AML-193 (cell line): ENCODE results near the gene FSTL4.
A peak's percentile ranks its signal among the peaks of the same experiment; 100 is the strongest.

Experiments used
- DNase-seq, 2 experiments: peaks; one replicate each; lab custom pipeline; 2025; lab: John Stamatoyannopoulos, UW

The FSTL4 gene

DNA sequence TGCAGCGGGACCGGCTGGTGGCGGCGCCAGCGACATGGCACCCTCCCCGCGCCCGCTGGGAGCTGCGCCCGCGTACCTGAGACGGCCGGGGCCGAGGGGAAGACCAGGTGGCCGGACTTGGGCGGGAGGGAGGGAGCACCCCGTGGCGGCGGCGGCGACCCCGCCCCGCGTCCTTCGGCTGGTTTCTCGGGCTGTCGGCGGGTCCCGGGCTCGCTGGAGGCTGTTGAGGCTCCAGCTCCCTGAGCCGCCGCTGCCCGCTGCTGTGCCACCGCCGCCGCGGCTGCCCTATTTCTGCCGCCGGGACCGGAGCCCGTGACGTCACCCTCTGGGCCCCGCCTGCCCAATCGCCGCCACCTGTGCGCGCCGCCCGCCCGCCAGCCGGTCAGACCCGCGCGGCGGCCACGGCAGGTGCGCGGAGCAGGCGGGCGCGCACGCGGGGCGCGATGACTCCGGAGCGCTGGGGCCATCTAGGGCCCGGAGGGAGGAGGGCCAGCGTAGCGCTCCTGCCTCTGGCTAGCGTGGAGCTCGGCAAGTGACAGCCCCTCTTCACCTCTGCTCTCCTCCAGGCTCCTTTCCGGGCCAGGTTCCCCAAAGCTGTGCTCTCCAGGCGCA is at the start of gene FSTL4:
FSTL4 (minus strand) TSS at position 293 of the 612 bp plus-strand sequence.
- DNase-seq: no peak

DNA sequence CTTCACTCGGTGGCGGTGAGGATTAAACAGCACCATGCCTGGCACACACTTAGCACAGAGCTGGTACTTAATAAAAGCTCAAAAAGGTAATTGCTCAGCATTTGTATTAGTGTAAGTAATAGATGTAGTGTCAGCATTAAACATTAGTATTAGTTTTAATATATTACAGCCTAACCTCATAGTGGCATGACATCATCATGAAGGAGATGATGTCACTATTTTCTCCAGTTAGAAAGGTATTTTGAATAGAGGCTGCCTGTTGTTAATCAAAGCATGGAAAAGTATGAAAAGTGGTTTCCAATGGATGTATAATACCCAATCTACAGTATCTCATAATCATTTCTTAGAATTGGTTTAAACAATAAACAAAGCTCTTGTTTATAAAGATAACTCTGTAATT is 49.0 kb upstream of the FSTL4 start:
- no peak for DNase-seq

DNA sequence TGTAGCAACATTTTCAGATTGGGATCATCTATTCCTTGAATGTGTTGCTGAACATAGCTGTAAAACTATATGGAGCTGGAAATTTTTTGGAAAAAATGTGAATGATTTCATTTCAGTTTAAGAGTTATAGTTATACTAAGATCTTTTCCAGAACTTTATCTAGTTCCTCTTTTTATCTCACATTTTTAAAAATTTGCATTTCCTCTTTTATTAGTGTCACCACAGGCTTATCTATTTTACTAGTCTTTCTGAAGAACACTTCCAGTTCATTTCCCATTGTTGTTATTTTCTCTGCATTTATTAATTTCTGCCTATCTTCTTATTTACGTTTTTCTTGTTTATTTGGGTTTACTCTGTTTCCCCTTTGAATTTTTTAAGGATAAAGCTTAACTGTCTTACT is 46.0 kb upstream of the FSTL4 start:
- DNase-seq: peak in 1 of 2 experiments; percentile 6

DNA sequence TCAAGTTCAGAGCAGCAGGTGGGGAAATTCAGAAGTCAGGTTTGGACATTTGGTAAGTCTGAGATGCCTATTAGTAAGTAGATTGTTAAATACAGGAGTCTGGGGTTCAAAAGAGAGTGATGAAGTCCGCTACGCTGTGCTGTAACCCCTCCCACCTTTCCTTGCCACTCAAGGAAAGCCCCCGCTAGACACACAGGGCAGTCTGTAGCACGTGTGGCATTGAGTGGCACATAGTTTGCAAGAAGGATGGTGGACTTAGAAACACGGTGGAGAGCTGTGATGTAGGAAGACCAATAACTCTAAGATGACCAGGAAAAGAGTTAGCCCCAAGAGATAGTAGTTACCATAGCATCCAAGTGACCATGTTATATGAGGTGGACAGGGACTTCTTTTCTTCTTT is 44.7 kb upstream of the FSTL4 start:
- DNase-seq: no peak

DNA sequence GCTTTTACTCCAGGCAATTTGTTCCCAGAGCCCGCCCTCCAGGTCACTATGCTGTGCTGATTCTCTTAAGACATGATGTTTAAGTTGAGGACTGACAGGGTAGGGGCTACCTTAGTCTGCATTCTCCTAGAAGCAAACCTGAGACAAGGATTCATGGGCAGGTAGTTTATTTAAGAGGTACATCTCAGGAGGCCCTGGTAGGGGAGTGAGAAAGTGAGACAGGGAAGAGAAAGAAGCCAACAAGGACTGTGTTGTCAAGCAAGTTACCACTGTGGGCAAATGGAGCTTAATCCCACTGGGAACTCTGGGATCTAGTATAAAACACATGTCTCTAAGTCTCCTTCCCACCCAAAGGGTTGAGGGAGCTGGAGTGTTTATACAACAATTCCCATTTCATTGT is 43.6 kb upstream of the FSTL4 start:
- no peak for DNase-seq

DNA sequence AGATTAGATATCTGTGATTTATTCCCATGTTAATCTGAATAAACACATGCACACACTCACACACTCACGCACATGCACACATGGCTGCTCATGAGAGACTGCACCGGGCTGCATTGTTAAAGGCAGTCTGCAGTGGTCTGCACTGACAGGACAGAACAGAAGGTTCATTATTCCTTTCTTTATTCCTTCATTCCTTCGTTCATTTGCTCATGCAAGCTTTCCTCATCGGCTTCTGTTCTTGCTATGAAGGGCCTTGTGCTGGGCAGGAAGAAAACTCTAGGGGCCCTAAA is 41.4 kb upstream of the FSTL4 start:
- DNase-seq: no peak

DNA sequence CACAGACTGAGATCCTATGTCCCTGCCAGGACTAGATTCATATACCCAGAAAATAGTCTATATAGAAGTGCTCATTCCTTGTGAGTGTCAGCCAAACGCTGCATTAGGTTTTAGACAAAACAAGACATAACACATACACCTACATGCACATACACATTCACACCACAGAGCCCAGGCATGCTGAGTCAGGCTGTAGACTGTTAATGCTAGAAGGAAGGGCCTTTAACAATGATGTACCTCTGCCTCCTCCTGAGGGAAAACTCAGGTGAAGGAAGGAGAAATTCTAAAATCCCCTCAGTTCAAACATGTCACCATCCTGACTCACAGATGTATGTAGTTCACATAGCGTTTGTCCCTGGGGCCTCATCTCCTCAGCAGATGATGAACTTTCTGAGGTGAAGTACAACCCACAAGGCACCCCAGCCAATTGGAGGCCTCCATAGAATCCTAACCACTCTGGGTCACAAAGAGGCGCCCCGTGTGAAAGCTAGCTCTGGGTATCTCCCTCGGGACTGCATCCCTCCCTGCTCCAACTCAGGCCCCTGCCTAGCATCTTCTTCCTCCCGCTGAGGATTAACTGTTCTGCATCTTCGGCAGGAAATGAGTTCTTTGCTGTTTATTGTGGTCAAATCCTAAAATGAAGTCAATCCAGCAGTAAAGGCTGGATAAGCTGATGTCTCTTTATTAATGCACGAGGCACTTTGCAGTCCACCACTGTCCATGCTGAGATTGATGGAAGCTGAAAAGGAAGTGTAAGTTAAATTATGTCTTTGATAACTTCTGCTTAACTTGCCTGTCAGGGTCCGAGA is 40.8 kb upstream of the FSTL4 start:
- DNase-seq: no peak

DNA sequence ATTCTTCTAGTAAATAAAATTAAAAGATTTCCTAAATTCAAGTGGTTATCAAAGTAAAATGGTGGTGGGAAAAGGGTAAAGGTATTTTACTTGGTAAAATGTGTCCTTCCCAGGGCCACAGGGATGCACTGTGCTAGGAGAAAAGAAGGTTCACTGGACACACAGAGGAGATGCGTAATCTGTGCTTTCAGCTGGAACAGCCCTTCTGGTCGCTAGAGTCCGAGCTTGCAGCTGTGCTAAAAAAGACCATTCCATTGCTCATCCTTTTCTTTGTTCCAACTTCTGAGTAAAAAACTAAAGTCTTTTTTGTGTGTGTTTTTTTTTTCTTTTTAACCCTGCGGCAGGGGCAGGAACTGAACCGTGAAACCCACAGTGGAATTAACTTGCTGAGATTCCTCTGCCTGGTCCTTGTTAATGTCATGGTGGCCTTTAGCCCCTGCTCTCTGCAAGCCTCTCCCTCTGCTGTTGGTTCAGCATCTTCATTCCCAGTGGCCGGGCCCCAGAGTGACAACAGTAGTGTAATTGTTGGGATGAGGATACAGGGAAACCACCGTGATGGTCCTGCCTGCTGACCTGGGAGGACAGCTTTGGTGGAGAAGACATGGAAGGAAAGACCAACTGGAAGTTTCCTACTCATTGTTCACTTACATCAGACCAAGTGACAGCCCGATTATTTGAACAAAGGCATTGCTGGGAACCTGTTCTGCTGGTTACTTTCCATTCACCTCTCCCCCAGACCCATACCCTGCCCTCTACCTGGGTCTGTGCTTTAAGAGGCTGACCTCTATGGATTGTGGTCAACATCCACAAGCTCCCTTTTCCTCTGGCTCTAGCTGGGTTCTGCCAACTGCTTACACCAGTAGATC is 31.9 kb upstream of the FSTL4 start:
- DNase-seq: no peak

DNA sequence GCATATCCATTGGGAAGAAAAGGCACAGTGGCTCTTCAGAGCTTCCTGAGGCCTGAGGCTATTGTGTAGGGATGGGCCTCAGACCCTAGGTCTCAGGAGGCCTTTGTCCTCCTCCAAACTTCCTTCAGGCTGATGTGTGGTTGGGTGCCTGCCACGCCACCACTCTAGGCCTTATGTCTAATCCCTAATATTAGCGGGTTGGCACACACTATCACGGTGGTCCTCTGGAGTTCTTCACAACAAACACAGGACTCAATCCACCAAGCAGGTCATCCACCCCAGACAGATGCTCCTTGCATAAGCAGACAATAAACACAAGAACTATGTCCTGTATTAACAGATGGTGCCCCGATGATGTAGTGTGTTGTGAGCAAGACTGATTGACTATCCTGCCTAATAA is 31.0 kb upstream of the FSTL4 start:
- no peak for DNase-seq

DNA sequence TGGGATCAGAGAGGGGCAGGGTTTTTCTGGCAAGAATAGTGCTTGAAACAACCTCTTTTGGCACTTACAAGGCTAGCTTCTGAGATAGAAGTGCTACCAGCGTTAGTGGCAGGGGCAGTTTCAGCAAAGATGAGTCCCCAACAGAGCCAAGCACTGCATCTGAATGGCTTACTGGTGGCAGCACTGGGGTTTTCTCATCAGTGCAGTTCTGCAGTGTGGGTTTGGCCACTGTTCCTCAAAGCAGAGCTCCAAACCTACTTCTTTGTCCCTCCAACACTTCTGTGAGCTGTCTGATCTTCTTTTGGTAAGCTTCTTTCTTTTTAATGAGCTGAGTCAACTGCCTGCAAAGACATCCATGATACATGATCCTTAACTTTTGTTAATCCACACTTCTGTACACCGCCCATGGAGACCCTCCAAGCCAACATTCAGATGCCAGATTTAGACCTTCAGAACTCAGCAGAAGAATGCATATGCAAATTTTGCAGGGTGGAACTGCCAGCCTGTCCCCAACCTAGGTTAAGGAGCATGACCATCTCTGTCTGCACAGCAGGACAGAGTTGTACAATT is 29.9 kb upstream of the FSTL4 start:
- DNase-seq: no peak

DNA sequence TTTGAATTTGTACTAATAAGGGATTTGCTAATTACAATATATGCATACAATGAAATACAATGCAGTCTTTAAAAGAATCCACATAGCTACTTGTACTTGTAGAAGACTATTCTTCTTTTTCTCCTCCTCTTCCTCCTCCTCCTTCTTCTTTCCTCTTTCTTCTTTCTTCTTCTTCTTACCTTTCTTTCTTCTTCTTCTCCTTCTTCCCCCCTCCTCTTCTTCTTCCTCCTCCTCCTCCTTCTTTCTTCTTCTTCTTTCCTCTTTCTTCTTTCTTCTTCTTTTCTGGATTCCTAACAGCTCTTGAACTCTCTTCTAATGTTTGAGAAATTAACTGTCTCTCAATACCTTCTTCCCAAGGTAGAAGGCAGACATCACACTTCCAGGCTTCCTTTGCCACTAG is 29.3 kb upstream of the FSTL4 start:
- DNase-seq: no peak

DNA sequence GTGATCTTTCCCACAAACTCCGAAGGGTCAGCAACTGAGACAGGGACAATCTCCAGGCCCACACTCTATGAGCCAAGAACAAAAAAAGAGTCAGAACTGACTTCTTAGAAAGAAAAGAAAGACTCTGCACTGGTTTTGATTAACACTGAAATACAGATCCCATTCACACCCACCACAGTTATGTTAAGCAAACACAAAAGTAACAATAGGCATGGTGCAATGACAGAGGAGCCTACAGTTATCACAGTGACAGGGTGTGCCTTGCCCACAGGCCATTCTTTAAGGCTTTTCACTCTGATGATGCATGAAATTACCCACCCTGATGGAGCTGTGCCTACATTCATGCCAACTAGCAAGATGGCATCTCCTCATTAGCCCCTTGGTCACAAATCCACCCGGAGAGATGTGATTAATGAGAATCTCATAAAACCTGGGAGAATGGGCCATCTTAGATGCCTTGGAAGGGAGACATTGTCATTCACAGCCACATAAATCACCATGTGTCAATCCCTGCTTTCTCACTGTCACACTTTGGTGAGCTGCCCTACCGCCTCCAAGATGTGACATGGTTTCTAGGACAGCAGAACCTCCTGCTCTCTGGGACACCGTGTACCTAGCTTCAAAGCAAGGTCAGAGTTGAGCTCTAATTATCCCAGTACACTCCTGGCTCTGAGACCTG is 27.6 kb upstream of the FSTL4 start:
- no peak for DNase-seq

DNA sequence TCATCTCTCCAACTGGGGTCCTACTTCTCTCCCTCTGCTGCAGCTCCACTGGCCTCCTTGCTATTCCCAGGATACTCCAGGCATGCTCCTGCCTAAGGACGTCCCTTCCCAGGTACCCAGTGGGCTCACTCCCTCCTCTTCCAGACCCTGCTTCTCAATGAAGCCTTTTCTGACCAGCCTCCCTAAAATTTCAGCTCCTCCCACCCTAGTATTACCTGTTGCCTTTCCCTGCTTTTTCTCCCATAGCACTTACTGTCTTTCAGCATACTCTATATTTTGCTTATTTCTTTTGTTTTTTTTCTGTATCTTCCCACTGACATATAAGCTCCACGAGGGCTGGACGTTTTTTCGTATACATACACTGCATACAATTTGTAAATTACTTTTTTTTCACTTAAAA is 26.1 kb upstream of the FSTL4 start:
- no peak for DNase-seq

DNA sequence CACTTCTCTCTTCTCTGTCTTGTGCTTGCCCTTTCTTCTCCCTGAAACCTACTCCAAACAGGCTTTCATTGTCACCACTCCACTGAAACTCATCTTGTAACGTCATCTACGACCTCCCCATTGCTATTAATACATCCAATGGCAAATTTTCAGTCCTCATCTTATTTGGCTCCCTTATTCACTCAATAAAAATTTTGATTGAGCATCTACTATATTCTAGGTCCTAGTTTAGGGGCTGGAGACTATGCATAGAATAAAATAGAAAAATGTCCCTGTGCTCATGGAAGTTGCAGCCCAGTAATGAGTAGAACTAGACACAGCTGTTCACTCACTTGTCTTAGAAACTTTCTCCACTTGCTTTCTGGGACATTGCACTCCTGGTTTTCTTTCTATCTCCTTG is 24.9 kb upstream of the FSTL4 start:
- no peak for DNase-seq

DNA sequence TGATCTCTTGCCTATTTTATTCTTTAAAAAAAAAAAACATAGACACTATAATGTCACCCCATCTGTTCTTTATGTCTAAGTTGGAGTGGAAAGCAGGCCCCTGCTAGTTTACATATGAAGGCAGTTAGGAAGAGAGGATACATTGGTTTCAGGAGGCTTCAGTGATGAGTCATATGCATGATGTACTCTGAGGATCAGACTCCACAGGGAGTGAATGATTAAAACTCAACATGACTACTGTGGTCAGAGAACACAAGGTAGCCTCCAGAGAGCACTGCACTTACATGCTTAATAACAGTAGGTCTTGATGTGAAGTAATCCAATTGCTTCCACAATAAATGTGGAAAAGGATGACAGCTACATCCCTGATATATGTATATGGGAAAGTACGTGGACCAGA is 22.7 kb upstream of the FSTL4 start:
- DNase-seq: no peak

DNA sequence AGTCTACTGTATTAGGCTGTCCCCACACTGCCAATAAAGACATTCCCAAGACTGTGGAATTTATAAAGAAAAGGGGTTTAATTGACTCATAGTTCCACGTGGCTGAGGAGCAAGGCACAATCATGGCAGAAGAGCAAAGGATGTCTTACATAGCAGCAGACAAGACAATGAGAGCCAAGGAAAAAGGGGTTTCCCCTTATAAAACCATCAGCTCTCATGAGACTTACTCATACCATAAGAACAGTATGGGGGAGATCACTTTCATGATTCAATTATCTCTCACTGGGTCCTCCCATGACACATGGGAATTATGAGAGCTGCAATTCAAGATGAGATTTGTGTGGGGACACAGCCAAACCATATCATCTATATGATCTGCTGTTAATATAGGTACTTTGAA is 14.8 kb upstream of the FSTL4 start:
- no peak for DNase-seq

DNA sequence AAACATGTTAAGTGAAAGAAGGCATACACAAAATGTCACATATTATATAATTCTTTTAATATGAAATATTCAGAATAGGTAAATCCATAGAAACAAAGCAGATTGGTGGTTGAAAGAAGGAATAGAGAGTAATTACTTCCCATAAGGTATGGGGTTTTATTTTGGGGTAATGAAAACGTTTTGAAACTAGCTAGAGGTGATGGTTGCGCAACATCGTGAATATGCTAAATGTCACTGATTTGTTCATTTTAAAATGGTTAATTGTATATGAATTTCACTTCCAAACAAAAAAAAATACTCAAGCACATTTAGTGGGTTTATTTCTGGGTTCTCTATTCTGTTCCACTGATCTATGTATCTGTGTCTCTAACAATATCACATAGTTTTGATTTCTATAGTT is 12.0 kb upstream of the FSTL4 start:
- DNase-seq: no peak

DNA sequence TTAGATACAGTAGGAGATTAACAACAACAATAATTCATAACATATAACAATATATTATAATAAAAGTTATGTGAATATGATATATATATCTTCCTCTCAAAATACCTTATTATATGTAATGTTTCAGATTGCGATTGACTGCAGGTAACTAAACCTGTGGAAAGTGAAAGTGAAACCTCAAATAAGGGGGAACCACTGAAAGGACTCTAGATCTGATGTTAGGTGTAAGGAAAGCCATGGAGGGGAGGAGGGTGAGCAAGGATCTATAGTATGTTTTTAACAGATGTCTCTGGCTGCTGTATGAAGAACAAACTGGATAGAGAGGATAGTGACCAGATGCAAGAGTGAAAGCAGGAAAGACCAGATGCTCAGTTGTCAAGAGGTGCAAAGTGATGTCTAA is 5.8 kb upstream of the FSTL4 start:
- no peak for DNase-seq

DNA sequence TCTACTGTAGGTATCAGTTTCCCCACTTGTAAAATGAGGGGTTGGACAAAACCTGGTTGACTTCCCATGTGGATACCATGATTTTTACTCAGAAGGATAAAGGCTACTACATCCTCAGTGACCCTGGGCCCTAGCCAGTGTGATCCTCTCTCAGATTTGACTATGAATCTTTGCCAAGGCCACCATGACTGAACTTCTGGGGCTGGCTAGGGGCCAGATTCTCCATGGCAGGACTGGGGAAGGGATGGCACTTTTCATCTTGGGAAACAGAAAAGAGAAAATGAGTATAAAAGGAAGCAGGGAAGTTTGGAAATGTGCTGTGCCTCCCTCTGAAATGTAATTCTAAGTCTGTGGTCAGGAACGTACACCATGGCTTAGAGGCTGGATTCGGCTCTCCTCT is 1.4 kb upstream of the FSTL4 start:
- DNase-seq: no peak

DNA sequence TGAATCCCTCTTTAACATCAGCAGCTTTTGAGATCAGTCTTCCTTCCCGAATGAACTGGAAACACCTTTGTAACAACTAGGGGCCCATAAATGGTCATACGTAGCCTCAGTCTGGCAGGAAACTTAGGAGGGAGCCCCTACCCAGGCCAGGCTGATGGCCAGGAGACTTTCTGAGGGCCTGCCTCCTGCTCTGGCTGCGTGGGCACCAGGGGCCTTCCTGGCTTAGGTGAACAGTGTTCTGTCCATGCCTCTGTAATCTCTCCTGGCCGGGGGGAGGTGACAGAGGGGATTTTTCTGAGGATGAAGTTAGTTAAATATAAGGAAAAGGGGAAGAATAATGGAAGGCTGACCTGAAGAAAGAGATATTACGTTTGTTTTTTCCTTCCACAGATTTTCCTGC is 843 bp upstream of the FSTL4 start:
- DNase-seq: no peak

DNA sequence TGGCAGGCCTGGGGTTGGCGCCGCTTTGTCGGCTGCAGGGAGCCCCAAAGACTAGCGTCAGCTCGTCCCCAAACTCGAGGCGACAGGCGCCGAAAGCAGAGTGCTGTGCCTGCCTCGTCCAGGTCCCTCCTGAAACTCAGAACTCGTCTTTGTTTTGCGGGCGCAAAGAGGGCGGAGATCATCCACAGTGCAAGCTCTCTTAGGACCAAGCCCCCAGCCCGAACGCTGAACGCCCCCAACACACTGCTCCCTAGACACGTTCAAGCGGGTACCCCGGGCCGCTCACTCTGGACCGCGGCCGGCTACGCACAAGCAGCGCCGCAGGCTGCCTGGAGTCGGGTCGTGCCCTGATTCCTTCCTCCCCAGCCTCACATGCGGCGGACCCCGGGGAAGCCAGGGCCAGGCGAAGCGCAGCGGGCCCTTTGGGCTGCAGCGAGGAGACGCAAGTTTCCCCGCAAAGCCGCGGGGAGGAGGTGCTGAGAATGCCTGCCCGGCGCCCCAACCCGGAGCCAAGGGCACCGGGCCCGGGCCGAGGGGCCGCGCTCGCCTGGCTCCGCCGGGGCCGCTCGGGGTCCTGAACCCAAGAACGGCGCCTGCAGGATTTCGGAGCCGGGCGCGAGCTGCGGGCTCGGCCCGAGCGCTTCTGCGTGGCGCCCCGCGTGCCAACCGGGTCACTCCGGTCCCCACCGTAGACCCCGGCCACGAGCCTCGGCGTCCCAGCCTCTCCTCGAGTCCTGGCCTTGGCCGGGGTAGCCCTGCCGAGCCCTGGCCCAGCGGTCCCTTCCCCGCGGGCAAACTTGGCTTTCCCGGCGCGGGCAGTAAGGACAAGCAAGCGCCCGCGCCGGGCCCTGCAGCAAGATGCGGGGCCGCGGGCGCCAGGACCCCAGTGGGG is 738 bp downstream of the FSTL4 start:
- DNase-seq: no peak
